ENCODE data around the gene CHCHD3.

CHCHD3 gene

DNA sequence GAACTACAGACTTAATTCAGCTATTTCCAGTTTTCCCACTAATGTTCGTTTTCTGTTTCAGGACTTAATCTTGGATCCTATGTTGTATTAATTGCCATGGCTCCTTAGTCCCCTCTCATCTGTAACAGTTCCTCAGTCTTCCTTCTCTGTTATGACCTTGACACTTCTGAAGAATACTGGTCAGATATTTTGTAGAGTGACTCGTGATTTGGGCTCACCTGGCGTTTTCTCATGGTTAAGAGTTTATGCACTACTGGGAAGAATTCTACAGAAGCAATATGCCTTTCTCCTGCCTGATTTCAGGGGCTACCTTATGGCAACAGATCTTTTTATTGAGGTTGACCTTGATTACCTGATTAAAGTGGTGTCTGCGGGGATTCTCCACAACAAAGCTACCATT, 239.4 kb downstream of the CHCHD3 start:
- H3K9me3 Mint-ChIP-seq = no peaks in the 10 kb centered on the region
- TF ChIP-seq, protein P1, sequence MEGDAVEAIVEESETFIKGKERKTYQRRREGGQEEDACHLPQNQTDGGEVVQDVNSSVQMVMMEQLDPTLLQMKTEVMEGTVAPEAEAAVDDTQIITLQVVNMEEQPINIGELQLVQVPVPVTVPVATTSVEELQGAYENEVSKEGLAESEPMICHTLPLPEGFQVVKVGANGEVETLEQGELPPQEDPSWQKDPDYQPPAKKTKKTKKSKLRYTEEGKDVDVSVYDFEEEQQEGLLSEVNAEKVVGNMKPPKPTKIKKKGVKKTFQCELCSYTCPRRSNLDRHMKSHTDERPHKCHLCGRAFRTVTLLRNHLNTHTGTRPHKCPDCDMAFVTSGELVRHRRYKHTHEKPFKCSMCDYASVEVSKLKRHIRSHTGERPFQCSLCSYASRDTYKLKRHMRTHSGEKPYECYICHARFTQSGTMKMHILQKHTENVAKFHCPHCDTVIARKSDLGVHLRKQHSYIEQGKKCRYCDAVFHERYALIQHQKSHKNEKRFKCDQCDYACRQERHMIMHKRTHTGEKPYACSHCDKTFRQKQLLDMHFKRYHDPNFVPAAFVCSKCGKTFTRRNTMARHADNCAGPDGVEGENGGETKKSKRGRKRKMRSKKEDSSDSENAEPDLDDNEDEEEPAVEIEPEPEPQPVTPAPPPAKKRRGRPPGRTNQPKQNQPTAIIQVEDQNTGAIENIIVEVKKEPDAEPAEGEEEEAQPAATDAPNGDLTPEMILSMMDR (IDR thresholded peaks at IDR 0.05; ENCODE audit: unreplicated experiment in 3 of 3) = no peak
- no peaks in the 10 kb centered on the region for H3K4me1 Mint-ChIP-seq
- no peak overlapping the region for H3K4me3 Mint-ChIP-seq
- H3K27me3 Mint-ChIP-seq (ENCODE audit: low read depth) = no peaks in the 10 kb centered on the region
- peaks cover 9% of the 10 kb centered on the region for H3K36me3 Mint-ChIP-seq (ENCODE audit: low read depth)
- no peak overlapping the region for H3K27ac Mint-ChIP-seq

DNA sequence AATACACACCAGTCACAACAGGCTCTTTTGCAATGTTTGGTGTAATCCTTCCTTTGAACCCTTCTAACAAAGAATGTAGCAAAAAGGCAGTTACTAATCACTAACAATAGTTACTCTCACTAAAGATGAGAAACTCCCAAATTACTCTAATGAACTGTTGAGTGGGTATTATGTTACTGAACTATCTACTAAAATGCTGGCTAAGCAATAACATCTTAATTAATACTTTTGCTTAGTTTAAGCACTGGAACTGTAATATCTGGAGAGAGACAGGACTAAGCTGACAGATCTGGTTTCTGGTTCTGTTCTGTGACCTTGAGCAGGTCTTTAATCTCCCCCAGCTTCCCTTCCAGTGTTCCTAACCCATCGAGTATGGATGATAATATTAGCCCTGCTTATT, 241.7 kb downstream of the CHCHD3 start:
- Mint-ChIP-seq H3K27me3 (ENCODE audit: low read depth) (no peaks in the 10 kb centered on the region), H3K4me3 (no peak overlapping the region), H3K4me1 (no peaks in the 10 kb centered on the region), H3K9me3 (no peaks in the 10 kb centered on the region), H3K27ac (no peak overlapping the region), H3K36me3 (ENCODE audit: low read depth) (peaks cover 26% of the 10 kb centered on the region)
- TF ChIP-seq, protein P1 (IDR thresholded peaks at IDR 0.05; ENCODE audit: unreplicated experiment in 3 of 3) = no peak

DNA sequence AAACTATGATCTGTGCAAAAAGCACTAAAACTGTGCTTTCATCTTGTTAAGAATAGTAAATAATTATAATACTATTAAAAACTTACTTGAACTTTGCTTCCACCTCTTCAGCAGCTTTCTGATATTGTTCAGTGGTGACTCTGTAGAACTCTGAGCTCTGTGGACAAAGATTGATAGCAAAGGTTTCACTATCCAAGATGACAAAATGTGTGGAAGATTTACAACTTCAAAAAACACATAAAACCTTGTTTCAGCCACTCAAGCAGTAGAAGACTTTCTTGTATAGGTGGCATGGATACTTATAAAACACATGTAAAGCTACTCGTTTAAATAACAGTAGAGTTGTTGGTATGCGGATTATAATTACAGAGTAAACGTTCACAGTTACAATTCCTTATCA, 243.6 kb downstream of the CHCHD3 start:
- Mint-ChIP-seq H3K27ac (no peak overlapping the region), H3K9me3 (no peaks in the 10 kb centered on the region), H3K4me1 (no peaks in the 10 kb centered on the region), H3K27me3 (ENCODE audit: low read depth) (no peaks in the 10 kb centered on the region), H3K4me3 (no peak overlapping the region), H3K36me3 (ENCODE audit: low read depth) (peaks cover 23% of the 10 kb centered on the region)
- TF ChIP-seq, protein P1 (IDR thresholded peaks at IDR 0.05; ENCODE audit: unreplicated experiment in 3 of 3) = no peak

DNA sequence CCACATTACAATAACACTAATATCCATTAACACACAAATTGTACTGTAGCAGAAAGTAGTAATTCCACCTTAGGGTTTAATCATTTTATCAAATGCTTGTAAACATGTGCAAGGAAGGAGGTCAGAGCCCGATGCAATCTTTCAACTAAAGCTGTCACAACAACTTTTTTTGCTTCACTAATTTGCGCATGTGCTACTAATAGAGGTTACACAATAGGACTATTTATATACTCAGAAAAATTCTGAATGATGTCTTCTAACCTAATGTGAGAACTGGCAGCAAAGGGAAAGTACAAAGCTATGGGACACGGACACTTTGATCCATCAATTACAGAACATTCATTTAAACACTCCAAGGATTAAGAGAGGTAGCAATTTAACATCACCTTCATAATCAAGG, 244.4 kb downstream of the CHCHD3 start:
- no peak overlapping the region for H3K27ac Mint-ChIP-seq

DNA sequence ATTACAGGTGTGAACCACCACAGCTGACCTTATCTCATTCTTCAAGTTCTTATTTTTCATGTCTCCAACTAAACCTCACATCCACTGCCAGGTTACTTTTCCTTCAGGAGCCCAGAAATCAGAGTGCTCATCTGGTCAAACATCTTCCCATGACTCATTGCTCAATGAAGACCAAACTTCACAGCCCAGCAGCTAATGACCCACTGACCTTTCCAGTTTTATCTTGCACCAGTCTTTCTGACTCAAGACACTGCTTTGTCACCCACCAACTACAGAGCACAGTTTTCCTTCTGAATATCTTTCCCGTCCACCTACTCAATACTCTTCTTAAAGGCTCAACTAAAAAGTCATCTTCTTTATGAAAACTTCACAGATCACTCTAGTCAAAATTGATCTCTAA, 245.1 kb downstream of the CHCHD3 start:
- TF ChIP-seq, protein P1 (IDR thresholded peaks at IDR 0.05; ENCODE audit: unreplicated experiment in 3 of 3) = no peak
- no peak overlapping the region for H3K27ac Mint-ChIP-seq
- H3K4me3 Mint-ChIP-seq = no peak overlapping the region
- no peaks in the 10 kb centered on the region for H3K27me3 Mint-ChIP-seq (ENCODE audit: low read depth)
- no peaks in the 10 kb centered on the region for H3K4me1 Mint-ChIP-seq
- H3K36me3 Mint-ChIP-seq (ENCODE audit: low read depth) = peaks cover 23% of the 10 kb centered on the region
- no peaks in the 10 kb centered on the region for H3K9me3 Mint-ChIP-seq

More for the DNA sequence above, 244.4 kb downstream of the CHCHD3 start:
- Mint-ChIP-seq H3K36me3 (ENCODE audit: low read depth) (peaks cover 23% of the 10 kb centered on the region), H3K27me3 (ENCODE audit: low read depth) (no peaks in the 10 kb centered on the region), H3K4me3 (no peak overlapping the region), H3K4me1 (no peaks in the 10 kb centered on the region), H3K9me3 (no peaks in the 10 kb centered on the region)
- TF ChIP-seq, protein P1 (IDR thresholded peaks at IDR 0.05; ENCODE audit: unreplicated experiment in 3 of 3) = no peak

DNA sequence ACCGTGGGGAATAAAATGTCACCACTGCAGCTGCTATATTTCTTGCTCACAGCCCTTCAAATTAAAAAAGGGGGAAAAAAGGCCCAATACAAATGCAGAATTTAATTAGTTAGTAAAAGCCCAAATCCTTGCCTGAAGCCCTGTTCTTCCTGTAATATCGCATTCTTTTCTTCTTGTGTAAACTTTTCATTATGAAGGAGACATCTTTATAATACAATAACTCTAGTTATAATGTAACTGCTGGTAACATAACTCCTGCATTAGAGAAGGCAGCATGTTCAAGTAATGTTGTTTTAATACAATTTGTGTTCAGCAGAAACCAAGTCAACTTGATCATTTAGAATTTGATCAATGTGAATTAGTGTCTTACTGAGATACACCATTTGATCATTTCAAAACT, 250.9 kb downstream of the CHCHD3 start:
- H3K4me3 Mint-ChIP-seq = no peak overlapping the region
- H3K36me3 Mint-ChIP-seq (ENCODE audit: low read depth) = peaks cover 6% of the 10 kb centered on the region
- H3K27ac Mint-ChIP-seq = no peak overlapping the region
- H3K9me3 Mint-ChIP-seq = no peaks in the 10 kb centered on the region
- TF ChIP-seq, protein P1 (IDR thresholded peaks at IDR 0.05; ENCODE audit: unreplicated experiment in 3 of 3) = no peak
- H3K4me1 Mint-ChIP-seq = peaks cover 5% of the 10 kb centered on the region
- H3K27me3 Mint-ChIP-seq (ENCODE audit: low read depth) = no peaks in the 10 kb centered on the region

Measured in nephron (organoid).